Fibroblast of skin of scalp (primary cell): ENCODE measurements around the gene CDK6.

Source experiments
- DNase-seq: peaks from one replicate; pipeline ENCODE4 v3.0.0-alpha.2; 2013

Gene CDK6

DNA sequence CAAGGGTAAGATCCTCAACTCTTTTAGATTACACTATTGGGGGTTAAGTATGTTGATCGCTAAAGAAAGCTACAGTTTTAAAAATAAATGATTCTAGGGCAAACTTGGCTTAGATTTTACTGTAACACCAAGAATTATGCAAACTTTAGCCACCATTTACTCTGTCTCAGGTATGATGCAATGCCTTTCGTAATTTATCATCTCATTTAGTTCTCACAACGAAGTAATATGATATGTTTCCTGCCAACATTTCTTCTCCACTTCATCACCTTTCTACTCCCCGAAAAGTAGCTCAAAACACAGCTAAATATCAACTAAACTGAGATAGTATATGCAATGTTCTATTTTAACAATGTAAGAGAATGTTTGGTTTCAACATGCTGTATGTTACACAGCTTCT, 267.2 kb downstream of the CDK6 start:
- no peak for DNase-seq

- DNase-seq: no peak
Observed at GRCh38 chr7:92567460-92567859, 268.9 kb downstream of the CDK6 start.

DNA sequence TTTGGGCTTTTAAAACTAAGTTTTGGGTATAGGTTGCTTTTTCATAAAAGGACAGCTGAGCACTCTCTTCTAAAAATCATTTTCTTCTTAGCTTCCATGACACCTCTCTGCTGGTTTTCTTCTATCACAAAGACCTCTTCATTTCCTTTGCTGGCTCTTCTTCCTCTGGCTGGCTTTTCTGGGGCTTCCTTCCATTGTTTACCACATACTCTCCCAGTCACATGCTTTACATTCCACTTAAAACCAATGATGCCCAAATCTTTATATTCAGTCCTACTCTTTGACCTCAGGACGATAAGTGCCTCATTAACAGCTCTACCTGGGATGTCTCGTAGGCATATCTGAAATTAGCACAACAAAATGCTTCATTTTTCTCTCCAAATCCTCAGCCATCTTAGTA, 273.0 kb downstream of the CDK6 start:
- no peak for DNase-seq

GRCh38 chr7:92560602-92561001, 275.8 kb downstream of the CDK6 start:
- DNase-seq: no peak

- DNase-seq: no peak
Observed at GRCh38 chr7:92557808-92558362, 278.5 kb downstream of the CDK6 start.

GRCh38 chr7:92557249-92557648, 279.1 kb downstream of the CDK6 start:
- DNase-seq: no peak
